WTC11 (cell line): Measurements from ENCODE around the gene OTUD4.

ENCODE experiments used
- CREB1 ChIP-seq: sonication (generic); formaldehyde crosslinking; IDR thresholded peaks from 2 replicates; pipeline ENCODE4 v1.8.0; 2023; ENCODE audit warnings: mild to moderate bottlenecking, missing genetic modification reagents
- SP1 ChIP-seq: sonication (generic); formaldehyde crosslinking; conservative IDR thresholded peaks from 2 replicates; pipeline ENCODE4 v1.8.1; 2022; ENCODE audit warnings: missing genetic modification reagents
- ZNF121 ChIP-seq: sonication (generic); formaldehyde crosslinking; IDR thresholded peaks from 2 replicates; pipeline ENCODE4 v1.8.0; 2023; ENCODE audit warnings: missing genetic modification reagents
- ZNF423 ChIP-seq: fragments of 250-450 bp; sonication (Bioruptor Pico); IDR thresholded peaks from 2 replicates; pipeline ENCODE4 v2.1.2; 2022; ENCODE audit warnings: mild to moderate bottlenecking, moderate library complexity
- TF ChIP-seq, protein P1 (sequence below): fragments of 200-600 bp; IDR thresholded peaks from 2 replicates; pipeline ENCODE4 v1.8.0; 2022; ENCODE audit warnings: antibody characterized with exemption
- TF ChIP-seq, protein P2 (sequence below): sonication (generic); formaldehyde crosslinking; IDR thresholded peaks from 2 replicates; pipeline ENCODE4 v1.8.0; 2022; ENCODE audit warnings: mild to moderate bottlenecking, missing genetic modification reagents
- TF ChIP-seq, protein P3 (sequence below): sonication (generic); formaldehyde crosslinking; IDR thresholded peaks from 2 replicates; pipeline ENCODE4 v1.8.1; 2023; ENCODE audit warnings: mild to moderate bottlenecking, missing genetic modification reagents, moderate library complexity
- TF ChIP-seq, protein P4 (sequence below): sonication (generic); formaldehyde crosslinking; IDR thresholded peaks from 2 replicates; pipeline ENCODE4 v1.8.0; 2023; ENCODE audit warnings: missing genetic modification reagents
- TF ChIP-seq, protein P5 (sequence below): sonication (generic); formaldehyde crosslinking; IDR thresholded peaks from 2 replicates; pipeline ENCODE4 v1.8.0; 2022; ENCODE audit warnings: mild to moderate bottlenecking, missing genetic modification reagents
- TF ChIP-seq, protein P6 (sequence below): sonication (generic); formaldehyde crosslinking; IDR thresholded peaks from 2 replicates; pipeline ENCODE4 v1.8.1; 2022; ENCODE audit warnings: mild to moderate bottlenecking, moderate library complexity, missing genetic modification reagents
- TF ChIP-seq, protein P7 (sequence below): sonication (generic); formaldehyde crosslinking; IDR thresholded peaks from 2 replicates; pipeline ENCODE4 v1.8.1; 2022; ENCODE audit warnings: mild to moderate bottlenecking, missing genetic modification reagents, moderate library complexity, borderline replicate concordance

DNA sequence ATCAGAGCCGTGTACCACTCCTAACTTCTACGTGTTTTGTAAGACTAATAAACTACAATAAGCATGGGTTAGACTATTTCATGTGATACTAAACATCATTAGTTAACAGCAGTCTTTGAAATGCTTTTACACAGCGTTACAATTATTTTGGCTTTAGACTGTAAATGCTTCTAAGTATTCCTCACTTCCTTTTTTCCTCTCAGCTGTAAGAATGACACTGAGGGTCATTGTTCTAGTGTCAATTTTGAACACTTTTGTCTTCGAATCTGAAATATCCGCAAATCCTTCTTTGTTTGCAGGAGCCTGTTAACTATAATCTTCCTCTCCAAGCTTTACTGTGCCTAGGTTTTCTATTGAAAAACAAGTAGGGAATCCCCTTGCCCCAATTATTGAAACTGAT lies 80.7 kb downstream of the OTUD4 start:
- TF ChIP-seq CREB1 (CRISPR knock-in tag) (no peak), ZNF423 (CRISPR knock-in tag) (no peak), SP1 (CRISPR knock-in tag) (no peak), ZNF121 (no peak)
- TF ChIP-seq, protein P1, sequence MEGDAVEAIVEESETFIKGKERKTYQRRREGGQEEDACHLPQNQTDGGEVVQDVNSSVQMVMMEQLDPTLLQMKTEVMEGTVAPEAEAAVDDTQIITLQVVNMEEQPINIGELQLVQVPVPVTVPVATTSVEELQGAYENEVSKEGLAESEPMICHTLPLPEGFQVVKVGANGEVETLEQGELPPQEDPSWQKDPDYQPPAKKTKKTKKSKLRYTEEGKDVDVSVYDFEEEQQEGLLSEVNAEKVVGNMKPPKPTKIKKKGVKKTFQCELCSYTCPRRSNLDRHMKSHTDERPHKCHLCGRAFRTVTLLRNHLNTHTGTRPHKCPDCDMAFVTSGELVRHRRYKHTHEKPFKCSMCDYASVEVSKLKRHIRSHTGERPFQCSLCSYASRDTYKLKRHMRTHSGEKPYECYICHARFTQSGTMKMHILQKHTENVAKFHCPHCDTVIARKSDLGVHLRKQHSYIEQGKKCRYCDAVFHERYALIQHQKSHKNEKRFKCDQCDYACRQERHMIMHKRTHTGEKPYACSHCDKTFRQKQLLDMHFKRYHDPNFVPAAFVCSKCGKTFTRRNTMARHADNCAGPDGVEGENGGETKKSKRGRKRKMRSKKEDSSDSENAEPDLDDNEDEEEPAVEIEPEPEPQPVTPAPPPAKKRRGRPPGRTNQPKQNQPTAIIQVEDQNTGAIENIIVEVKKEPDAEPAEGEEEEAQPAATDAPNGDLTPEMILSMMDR = no peak
- TF ChIP-seq, protein P2, sequence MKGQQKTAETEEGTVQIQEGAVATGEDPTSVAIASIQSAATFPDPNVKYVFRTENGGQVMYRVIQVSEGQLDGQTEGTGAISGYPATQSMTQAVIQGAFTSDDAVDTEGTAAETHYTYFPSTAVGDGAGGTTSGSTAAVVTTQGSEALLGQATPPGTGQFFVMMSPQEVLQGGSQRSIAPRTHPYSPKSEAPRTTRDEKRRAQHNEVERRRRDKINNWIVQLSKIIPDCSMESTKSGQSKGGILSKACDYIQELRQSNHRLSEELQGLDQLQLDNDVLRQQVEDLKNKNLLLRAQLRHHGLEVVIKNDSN (CRISPR knock-in tag) = no peak
- TF ChIP-seq, protein P3, sequence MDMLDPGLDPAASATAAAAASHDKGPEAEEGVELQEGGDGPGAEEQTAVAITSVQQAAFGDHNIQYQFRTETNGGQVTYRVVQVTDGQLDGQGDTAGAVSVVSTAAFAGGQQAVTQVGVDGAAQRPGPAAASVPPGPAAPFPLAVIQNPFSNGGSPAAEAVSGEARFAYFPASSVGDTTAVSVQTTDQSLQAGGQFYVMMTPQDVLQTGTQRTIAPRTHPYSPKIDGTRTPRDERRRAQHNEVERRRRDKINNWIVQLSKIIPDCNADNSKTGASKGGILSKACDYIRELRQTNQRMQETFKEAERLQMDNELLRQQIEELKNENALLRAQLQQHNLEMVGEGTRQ (CRISPR knock-in tag) = no peak
- TF ChIP-seq, protein P4, sequence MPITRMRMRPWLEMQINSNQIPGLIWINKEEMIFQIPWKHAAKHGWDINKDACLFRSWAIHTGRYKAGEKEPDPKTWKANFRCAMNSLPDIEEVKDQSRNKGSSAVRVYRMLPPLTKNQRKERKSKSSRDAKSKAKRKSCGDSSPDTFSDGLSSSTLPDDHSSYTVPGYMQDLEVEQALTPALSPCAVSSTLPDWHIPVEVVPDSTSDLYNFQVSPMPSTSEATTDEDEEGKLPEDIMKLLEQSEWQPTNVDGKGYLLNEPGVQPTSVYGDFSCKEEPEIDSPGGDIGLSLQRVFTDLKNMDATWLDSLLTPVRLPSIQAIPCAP (CRISPR knock-in tag) = no peak
- TF ChIP-seq, protein P5, sequence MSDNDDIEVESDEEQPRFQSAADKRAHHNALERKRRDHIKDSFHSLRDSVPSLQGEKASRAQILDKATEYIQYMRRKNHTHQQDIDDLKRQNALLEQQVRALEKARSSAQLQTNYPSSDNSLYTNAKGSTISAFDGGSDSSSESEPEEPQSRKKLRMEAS (CRISPR knock-in tag) = no peak
- TF ChIP-seq, protein P6, sequence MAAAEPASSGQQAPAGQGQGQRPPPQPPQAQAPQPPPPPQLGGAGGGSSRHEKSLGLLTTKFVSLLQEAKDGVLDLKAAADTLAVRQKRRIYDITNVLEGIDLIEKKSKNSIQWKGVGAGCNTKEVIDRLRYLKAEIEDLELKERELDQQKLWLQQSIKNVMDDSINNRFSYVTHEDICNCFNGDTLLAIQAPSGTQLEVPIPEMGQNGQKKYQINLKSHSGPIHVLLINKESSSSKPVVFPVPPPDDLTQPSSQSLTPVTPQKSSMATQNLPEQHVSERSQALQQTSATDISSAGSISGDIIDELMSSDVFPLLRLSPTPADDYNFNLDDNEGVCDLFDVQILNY = no peak
- TF ChIP-seq, protein P7, sequence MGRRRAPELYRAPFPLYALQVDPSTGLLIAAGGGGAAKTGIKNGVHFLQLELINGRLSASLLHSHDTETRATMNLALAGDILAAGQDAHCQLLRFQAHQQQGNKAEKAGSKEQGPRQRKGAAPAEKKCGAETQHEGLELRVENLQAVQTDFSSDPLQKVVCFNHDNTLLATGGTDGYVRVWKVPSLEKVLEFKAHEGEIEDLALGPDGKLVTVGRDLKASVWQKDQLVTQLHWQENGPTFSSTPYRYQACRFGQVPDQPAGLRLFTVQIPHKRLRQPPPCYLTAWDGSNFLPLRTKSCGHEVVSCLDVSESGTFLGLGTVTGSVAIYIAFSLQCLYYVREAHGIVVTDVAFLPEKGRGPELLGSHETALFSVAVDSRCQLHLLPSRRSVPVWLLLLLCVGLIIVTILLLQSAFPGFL (CRISPR knock-in tag) = no peak
